Stimulated activated CD8-positive, alpha-beta memory T cell treated with anti-CD3 and anti-CD28 coated beads, Interleukin-12 subunit alpha, Interleukin-12 subunit beta, amount 100 ng/mL, for 24 hours (primary cell): ENCODE data around the gene KCNJ6.
"Not testable (repeated sequence)": the region's sequence is repeated elsewhere in the genome, so short reads cannot be mapped to it uniquely, and the experiment has no call there.

ENCODE experiments used
- DNase-seq: peaks from one replicate; pipeline ENCODE4 v3.0.0-alpha.2; 2020; ENCODE audit errors: extremely low read depth

The KCNJ6 gene

GRCh38 chr21:37643862-37644261 is 272.4 kb downstream of the KCNJ6 start:
- not testable (repeated sequence) for DNase-seq

- DNase-seq, result no peak
These were observed 273.8 kb downstream of the KCNJ6 start for GRCh38 chr21:37642493-37642892.

GRCh38 chr21:37639756-37640155 is 276.5 kb downstream of the KCNJ6 start:
- no peak for DNase-seq

DNA sequence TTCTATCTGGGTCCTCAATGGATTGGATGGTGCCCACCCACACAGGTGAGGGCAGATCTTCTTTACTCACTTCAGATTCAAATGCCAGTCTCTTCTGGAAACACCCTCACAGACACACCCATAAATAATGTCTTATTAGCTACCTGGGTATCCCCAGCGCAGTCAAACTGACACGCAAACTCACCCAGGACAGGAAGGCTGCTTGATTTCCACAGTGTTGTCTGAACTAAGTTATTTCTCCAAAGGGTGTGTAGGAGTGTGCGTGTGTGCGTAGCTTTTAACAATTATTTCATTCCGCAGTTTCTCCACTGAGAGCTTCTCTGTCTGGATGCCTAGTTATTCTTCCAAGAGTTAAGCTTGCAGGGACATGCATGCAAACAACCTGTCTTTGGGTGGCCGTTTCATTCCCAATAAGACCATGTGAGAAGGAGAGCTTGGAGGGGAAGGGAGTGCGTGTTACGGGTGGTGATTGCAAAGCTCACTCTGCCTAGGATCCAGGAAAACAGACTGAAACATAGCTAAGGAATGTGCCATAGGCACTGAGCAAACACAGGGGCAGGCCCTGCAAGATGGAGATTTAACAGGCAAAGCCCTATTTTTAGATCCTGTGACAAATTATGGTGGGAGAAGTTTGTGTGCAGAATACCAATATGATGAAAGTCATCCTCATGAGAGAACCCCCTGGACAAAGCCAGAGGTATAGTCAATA is 280.0 kb downstream of the KCNJ6 start:
- no peak for DNase-seq

- no peak for DNase-seq
These were observed 284.7 kb downstream of the KCNJ6 start for GRCh38 chr21:37631319-37632117.

- DNase-seq, result no peak
These were observed 285.4 kb downstream of the KCNJ6 start for GRCh38 chr21:37630872-37631271.

DNA sequence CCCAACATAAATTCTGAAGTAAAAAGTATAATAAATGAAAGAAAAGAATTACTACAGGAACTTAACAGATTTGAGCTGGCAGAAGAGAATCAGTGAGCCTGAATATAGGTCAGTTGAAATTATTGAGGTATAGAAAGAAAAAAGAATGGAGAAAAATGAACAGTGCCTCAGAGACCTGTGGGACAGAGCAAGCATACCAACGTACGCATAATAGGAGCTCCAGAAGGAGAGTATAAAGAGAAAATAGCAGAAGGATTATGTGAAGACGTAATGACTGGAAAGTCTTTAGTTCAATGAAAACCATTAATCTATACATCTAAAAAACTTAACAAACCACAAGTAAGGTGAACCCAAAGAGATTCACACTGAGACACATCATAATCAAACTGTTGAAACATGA is 287.9 kb downstream of the KCNJ6 start:
- DNase-seq, result no peak

- DNase-seq, result no peak
These were observed 288.7 kb downstream of the KCNJ6 start for GRCh38 chr21:37627561-37627960.

DNA sequence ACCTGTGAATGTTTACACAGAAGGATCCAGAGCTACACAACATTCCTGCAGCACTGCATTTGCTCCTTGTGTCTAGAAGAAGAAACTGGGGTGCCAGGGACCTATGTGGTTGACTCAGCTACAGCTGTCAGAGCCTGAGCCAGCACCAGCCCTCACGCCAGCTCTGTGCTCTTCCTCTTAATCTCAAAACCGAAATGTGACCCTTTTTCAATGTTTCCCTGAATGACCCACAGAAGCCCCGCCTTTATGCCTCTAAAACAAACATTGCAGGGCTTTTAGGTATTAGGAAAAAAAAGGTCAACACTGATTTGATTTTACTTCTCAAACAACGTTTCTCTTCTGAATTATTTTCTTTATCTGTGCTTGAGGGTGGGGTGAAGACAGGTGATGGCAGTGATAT is 289.2 kb downstream of the KCNJ6 start:
- no peak for DNase-seq

DNA sequence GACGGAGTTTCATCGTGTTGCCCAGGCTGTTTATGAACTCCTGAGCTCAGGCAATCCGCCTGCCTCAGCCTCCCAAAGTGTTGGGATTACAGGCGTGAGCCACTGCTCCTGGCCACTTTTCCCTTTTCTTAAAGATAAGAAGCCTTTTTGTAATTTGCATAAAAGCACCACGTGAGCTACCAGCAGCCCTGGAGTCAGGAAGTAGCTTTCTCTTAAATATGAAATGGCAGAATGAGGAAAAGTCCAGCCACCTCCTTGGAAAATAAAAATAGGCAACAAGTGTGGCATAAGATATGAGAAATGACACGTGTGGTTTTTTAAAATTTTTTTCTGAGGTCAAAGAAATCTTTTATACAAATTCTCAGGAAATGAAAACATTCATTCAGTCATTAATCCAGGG is 289.9 kb downstream of the KCNJ6 start:
- no peak for DNase-seq

DNA sequence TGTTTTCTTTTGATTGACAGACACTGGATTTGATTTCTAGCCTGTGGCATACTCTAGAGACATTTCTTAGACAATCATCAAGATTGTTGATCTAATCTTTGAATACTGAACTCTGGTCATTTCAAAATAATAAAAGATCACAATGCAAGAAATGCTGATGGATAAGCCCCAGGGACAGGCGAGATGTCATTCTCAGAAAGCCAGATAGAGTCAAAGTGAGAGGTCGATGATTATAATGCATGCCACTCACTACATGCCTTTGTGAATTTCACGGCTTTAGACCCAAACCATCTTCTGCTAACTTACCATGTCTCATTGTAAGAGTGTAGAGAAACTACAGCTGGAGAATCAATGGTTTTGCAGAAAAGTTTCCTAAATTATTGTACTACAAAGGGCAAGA is 292.6 kb downstream of the KCNJ6 start:
- no peak for DNase-seq

DNA sequence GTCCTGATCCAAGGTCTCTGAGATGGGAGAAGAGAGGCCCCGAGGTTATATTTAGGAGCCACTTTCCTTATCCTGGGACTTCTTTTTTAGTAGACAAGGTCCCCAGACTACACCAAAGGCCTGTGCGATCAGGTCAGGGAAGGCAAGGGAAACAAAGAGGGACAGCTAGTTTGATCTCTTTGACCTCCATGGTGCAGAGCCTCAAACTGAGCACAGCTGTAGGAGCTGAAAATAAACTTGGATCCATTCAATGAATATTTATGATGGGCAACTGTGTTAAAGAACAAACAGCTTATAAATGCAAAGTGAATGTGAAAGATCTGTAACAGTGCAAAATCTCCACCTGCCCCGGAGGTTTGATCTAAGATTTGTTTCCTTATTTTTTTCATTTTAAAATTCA is 293.1 kb downstream of the KCNJ6 start:
- DNase-seq, result no peak

DNA sequence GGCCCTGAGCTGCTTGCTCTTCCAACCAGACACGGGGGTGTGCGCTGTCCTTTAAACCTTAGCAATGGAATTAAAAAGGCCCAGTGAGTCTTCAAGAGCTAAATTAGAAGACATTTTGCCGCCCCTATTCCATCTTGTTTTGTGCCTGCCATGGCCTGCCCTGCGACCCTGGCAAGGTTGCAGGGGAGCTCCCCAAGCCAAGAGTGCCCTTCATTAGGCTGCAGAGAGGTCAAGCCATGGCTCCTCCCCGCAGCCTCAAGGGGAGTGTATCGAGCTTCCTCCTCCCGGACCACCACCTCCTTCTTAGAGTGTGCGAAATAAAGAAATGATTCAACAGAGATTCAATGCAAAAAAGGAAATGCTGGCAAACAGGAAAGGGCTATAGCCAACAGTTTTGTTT is 293.5 kb downstream of the KCNJ6 start:
- no peak for DNase-seq

DNA sequence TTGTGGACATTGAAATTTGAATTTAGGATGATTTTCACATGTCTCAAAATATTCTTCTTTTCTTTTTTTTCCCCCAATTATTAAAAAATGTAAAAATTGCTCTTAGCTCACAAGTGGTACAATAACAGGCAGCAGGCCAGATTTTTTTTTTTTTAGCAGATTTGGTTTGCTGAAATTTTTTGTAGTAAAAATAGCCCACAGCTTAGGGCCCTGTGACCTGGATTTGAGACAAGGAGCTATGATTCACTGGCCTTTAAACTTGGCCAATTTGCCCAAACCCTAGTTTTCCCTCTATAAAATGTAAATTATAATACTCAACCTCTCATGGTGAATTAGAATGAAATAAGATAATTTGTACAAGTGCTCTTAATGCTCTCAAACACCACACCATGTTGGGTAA is 295.9 kb downstream of the KCNJ6 start:
- no peak for DNase-seq

DNA sequence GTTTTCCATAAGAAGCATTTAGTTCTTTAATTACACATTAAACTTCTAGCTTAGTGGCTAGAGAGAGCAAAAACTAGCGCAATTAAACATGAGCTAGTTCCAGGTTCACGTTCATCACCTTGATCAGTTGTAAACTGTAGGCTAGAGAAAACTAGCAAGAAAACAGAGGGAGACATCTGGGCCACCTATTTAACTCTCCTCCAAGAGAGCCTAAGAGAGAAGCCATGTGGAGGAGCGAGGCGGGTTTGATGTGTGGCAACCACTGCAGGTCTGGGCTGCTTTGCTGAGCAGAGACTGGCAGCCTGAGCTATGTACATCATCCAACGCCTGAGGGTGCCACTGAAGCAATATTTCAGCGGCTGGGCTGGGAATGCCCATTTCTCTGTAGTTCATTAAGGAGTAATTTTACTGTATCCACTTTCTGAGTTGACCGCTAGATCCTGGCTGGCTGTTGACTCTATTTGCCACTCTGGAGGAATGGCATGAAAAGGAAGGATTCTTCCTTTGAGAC is 296.7 kb downstream of the KCNJ6 start:
- no peak for DNase-seq

- DNase-seq, result no peak
These were observed 298.2 kb downstream of the KCNJ6 start for GRCh38 chr21:37618081-37618480.

DNA sequence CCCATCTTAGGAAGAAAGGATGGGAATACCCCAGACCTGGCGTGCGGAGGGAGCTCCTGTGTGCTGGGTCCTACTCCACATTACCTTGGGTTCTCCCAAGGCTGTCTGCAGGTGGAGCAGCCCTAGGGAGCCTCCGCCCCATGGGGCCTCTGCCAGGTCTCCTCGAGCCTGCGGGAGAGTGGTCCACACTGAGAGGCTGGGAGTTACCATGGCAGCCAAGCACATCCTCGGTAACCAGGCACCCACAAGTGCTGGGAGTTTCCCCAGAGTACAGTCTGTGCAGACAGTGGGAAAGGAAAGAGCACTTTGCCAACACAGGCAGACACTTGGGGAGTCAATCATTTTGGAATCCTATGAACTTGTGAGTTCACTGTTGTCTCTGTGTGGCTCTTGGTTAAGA is 300.3 kb downstream of the KCNJ6 start:
- no peak for DNase-seq

DNA sequence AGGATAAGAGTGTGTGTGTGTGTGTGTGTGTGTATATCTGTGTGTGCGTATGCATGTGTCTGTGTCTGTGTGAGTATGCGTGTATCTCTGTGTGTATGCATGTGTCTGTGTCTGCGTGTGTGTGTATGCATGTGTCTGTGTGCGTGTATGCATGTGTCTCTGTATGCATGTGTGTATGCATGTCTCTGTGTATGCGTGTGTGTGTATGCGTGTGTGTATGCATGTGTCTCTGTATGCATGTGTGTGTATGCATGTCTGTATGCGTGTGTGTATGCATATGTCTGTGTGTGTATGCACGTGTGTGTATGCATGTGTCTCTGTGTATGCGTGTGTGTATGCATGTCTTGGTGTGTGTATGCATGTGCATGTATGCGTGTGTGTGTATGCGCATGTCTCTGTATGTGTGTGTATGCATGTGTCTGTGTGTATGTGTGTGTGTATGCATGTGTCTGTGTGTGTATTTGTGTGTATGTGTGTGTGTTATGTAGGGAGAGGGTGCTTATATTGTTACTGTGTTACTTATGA is 301.8 kb downstream of the KCNJ6 start:
- DNase-seq, result no peak

- DNase-seq, result no peak
These were observed 309.2 kb downstream of the KCNJ6 start for GRCh38 chr21:37607081-37607480.

DNA sequence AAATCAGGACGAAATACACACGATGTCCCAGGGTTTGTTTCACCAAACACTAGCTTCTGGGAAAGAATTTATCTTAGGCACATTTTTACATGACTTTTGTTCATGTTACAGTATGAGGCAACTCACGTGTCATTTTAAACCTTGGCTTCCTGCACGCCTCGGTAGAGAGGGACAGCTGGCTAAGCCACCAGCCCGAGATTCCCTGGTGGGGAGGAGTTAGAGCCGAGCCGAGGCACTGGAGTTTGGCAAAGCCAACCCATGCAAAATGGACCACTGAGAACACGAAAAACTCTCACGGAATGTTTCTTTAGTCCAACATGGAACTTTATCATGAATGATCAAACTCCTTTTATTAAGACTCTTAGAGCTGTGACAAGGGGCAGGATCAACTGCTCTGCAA is 309.7 kb downstream of the KCNJ6 start:
- DNase-seq, result no peak

DNA sequence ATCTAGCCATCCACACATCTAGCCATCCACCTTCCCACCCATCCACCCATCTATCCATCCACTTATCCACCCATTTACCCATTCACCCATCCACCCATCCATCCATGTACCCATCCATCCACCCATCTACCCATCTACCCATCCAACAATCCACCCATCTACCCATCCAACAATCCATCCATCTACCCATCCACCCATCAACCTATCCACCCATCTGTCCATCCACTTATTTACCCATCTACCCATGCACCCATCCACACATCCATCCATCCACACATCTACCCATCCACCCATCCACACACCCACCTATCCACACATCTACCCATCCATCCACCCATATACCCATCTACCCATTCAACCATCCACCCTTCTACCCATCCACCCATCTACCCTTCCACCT is 311.3 kb downstream of the KCNJ6 start:
- DNase-seq, result no peak

DNA sequence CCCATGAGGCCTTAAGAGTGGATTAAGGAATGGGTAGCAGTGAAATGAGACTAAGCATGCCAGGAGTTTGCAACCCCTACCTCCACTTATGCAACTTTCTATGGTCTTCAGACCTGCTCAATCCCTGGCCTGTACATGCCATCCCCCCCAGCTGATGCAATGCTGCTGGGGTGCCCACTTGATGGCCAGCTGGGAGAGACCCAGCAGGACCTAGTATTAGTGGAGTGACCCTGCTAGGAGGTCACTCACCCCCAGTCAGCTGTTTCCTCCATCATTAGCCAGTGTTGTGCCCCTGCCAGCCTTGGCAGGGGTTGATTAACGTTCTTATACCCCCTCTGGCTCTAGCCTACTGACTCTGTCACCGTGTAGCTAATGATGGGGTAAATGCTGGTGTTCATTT is 313.1 kb downstream of the KCNJ6 start:
- DNase-seq, result no peak

DNA sequence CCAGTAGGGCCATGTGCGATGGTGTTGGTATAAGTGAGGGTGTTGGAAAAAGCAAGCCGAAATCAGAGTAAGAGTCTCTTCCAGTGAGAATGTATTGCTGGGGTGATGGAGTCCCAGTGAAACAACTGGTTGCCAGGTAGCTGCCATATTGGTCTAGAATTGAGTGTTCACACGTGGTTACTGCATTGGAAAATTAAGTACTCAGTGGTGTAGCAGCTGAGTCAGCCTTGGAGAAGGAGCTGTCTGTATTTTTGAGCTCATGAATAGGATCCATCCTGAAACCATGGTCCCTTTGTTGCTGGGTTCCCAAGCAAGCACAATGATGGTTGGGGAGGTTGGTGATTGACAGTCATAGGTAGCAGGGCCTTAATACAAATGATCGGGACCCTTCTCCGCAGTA is 314.3 kb downstream of the KCNJ6 start:
- no peak for DNase-seq
